ENCODE data around the gene MRPS6. TPM values are rescaled to one million over a fixed set of nuclear protein-coding genes. Genes with fewer than 3 reads are reported as not detected.

The MRPS6 gene
- total RNA-seq, 2 donors from 2014 or later: 27.9 to 30.9 TPM

- no peak overlapping the region for H3K27ac ChIP-seq
- DNase-seq (ENCODE audit: low spot score) (no peak), ATAC-seq (ENCODE audit: insufficient number of reproducible peaks, low FRiP score, low read depth) (no peak)
- no peaks in the 10 kb centered on the region for H3K9me3 ChIP-seq
- H3K27me3 ChIP-seq (replicated peaks; ENCODE audit: insufficient read depth): no peaks in the 10 kb centered on the region
- TF ChIP-seq CTCF (IDR thresholded peaks at IDR 0.05): no peak
- no peaks in the 10 kb centered on the region for H3K4me1 ChIP-seq (ENCODE audit: control insufficient read depth in 1 of 2, low read depth in 2 of 2)
- H3K36me3 ChIP-seq: no peaks in the 10 kb centered on the region
- no peak overlapping the region for H3K4me3 ChIP-seq
Measured at GRCh38 chr21:34047835-34048234, 25.5 kb upstream of the MRPS6 start.

- H3K4me3 ChIP-seq: no peak overlapping the region
- H3K36me3 ChIP-seq: no peaks in the 10 kb centered on the region
- DNase-seq (ENCODE audit: low spot score): no peak
- no peaks in the 10 kb centered on the region for H3K9me3 ChIP-seq
- no peak overlapping the region for H3K27ac ChIP-seq
- ATAC-seq (ENCODE audit: insufficient number of reproducible peaks, low FRiP score, low read depth): no peak
- no peaks in the 10 kb centered on the region for H3K27me3 ChIP-seq (replicated peaks; ENCODE audit: insufficient read depth)
- no peaks in the 10 kb centered on the region for H3K4me1 ChIP-seq (ENCODE audit: control insufficient read depth in 1 of 2, low read depth in 2 of 2)
- TF ChIP-seq CTCF (IDR thresholded peaks at IDR 0.05): no peak
Measured at GRCh38 chr21:34052171-34052570, 21.2 kb upstream of the MRPS6 start.

GRCh38 chr21:34054259-34054658 lies 19.1 kb upstream of the MRPS6 start:
- Histone ChIP-seq H3K9me3 (no peaks in the 10 kb centered on the region), H3K4me3 (no peak overlapping the region), H3K27ac (no peak overlapping the region), H3K4me1 (ENCODE audit: control insufficient read depth in 1 of 2, low read depth in 2 of 2) (no peaks in the 10 kb centered on the region), H3K36me3 (no peaks in the 10 kb centered on the region), H3K27me3 (replicated peaks; ENCODE audit: insufficient read depth) (no peaks in the 10 kb centered on the region)
- DNase-seq (ENCODE audit: low spot score): no peak
- ATAC-seq (ENCODE audit: insufficient number of reproducible peaks, low FRiP score, low read depth): no peak
- no peak for TF ChIP-seq CTCF (IDR thresholded peaks at IDR 0.05)

GRCh38 chr21:34055615-34056014 lies 17.8 kb upstream of the MRPS6 start:
- H3K4me3 ChIP-seq: no peak overlapping the region
- no peaks in the 10 kb centered on the region for H3K36me3 ChIP-seq
- TF ChIP-seq CTCF (IDR thresholded peaks at IDR 0.05): no peak
- H3K9me3 ChIP-seq: no peaks in the 10 kb centered on the region
- H3K4me1 ChIP-seq (ENCODE audit: control insufficient read depth in 1 of 2, low read depth in 2 of 2): no peaks in the 10 kb centered on the region
- no peak for DNase-seq (ENCODE audit: low spot score)
- H3K27me3 ChIP-seq (replicated peaks; ENCODE audit: insufficient read depth): no peaks in the 10 kb centered on the region
- no peak overlapping the region for H3K27ac ChIP-seq
- ATAC-seq (ENCODE audit: insufficient number of reproducible peaks, low FRiP score, low read depth): no peak

GRCh38 chr21:34061983-34062382 lies 11.4 kb upstream of the MRPS6 start:
- Histone ChIP-seq H3K27ac (no peak overlapping the region), H3K27me3 (replicated peaks; ENCODE audit: insufficient read depth) (no peaks in the 10 kb centered on the region), H3K4me3 (no peak overlapping the region), H3K9me3 (no peaks in the 10 kb centered on the region), H3K36me3 (no peaks in the 10 kb centered on the region), H3K4me1 (ENCODE audit: control insufficient read depth in 1 of 2, low read depth in 2 of 2) (no peaks in the 10 kb centered on the region)
- TF ChIP-seq CTCF (IDR thresholded peaks at IDR 0.05): no peak
- DNase-seq (ENCODE audit: low spot score) (no peak), ATAC-seq (ENCODE audit: insufficient number of reproducible peaks, low FRiP score, low read depth) (no peak)

Data from thoracic aorta (tissue), 2 donors.